ENCODE data around the gene ARHGAP32.

GRCh38 chr11:129192150-129192549 lies at the start of gene ARHGAP32:
- TF ChIP-seq CTCF (conservative IDR thresholded peaks at IDR 0.05; ENCODE audit: low read length) (no peak), EZH2phosphoT487 (IDR thresholded peaks at IDR 0.05; ENCODE audit: borderline replicate concordance, low read depth, low read length) (no peak)
